Stimulated activated CD8-positive, alpha-beta memory T cell treated with anti-CD3 and anti-CD28 coated beads, Interleukin-4, amount 100 ng/mL, for 48 hours (primary cell): Measurements from ENCODE around the gene PTBP3.
"Not testable (repeated sequence)": the region's sequence is repeated elsewhere in the genome, so short reads cannot be mapped to it uniquely, and the experiment has no call there.

Experiments
- DNase-seq: peaks from one replicate; pipeline ENCODE4 v3.0.0-alpha.2; 2020

Gene PTBP3

GRCh38 chr9:112267086-112267485 lies 66.3 kb downstream of the PTBP3 start:
- DNase-seq, result not testable (repeated sequence)

- no peak for DNase-seq
Measured at GRCh38 chr9:112265391-112265790, 68.0 kb downstream of the PTBP3 start.

- no peak for DNase-seq
Measured at GRCh38 chr9:112262577-112262976, 70.8 kb downstream of the PTBP3 start.

GRCh38 chr9:112261133-112261532 lies 72.3 kb downstream of the PTBP3 start:
- DNase-seq, result no peak

GRCh38 chr9:112258106-112258505 lies 75.3 kb downstream of the PTBP3 start:
- DNase-seq, result no peak

- DNase-seq, result peak; percentile 34
Measured at GRCh38 chr9:112252194-112252593, 81.2 kb downstream of the PTBP3 start.

- no peak for DNase-seq
Measured at GRCh38 chr9:112249277-112249676, 84.1 kb downstream of the PTBP3 start.

GRCh38 chr9:112248722-112249121 lies 84.7 kb downstream of the PTBP3 start:
- no peak for DNase-seq

GRCh38 chr9:112247090-112247489 lies 86.3 kb downstream of the PTBP3 start:
- no peak for DNase-seq

- DNase-seq, result no peak
Measured at GRCh38 chr9:112245126-112245525, 88.3 kb downstream of the PTBP3 start.

- DNase-seq, result no peak
Measured at GRCh38 chr9:112242147-112242804, 91.1 kb downstream of the PTBP3 start.

- DNase-seq, result no peak
Measured at GRCh38 chr9:112241491-112241890, 91.9 kb downstream of the PTBP3 start.

GRCh38 chr9:112239708-112240107 lies 93.7 kb downstream of the PTBP3 start:
- no peak for DNase-seq

GRCh38 chr9:112239284-112239683 lies 94.1 kb downstream of the PTBP3 start:
- DNase-seq, result no peak

- no peak for DNase-seq
Measured at GRCh38 chr9:112234779-112235178, 98.6 kb downstream of the PTBP3 start.

GRCh38 chr9:112233769-112234168 lies 99.7 kb downstream of the PTBP3 start:
- DNase-seq, result no peak

- no peak for DNase-seq
Measured at GRCh38 chr9:112232233-112232632, 101.2 kb downstream of the PTBP3 start.

- no peak for DNase-seq
Measured at GRCh38 chr9:112226091-112226490, 107.3 kb downstream of the PTBP3 start.

GRCh38 chr9:112224401-112225289 lies 108.8 kb downstream of the PTBP3 start:
- no peak for DNase-seq

- DNase-seq, result no peak
Measured at GRCh38 chr9:112218908-112219307, 114.5 kb downstream of the PTBP3 start.

- no peak for DNase-seq
Measured at GRCh38 chr9:112212926-112213325, 120.5 kb downstream of the PTBP3 start.

- DNase-seq, result no peak
Measured at GRCh38 chr9:112207451-112207850, 126.0 kb downstream of the PTBP3 start.

GRCh38 chr9:112203536-112203935 lies 129.9 kb downstream of the PTBP3 start:
- no peak for DNase-seq

GRCh38 chr9:112200711-112201110 lies 132.7 kb downstream of the PTBP3 start:
- DNase-seq, result no peak
